GM06990 (cell line): ENCODE data around the gene PRKAG3.

Source experiments
- DNase-seq: peaks from one replicate; pipeline ENCODE4 v3.0.0-alpha.2; 2011; ENCODE audit not compliant: insufficient read length; ENCODE audit errors: extremely low read depth
- H3K27me3 ChIP-seq: replicated peaks from 2 replicates; pipeline ENCODE4 v1.6.0; 2011; ENCODE audit warnings: low read length; ENCODE audit not compliant: control insufficient read depth, insufficient read depth
- H3K36me3 ChIP-seq: 2 replicates; pipeline ENCODE4 v1.5.1; 2011; ENCODE audit warnings: low read length; ENCODE audit not compliant: control insufficient read depth, insufficient read depth
- H3K4me3 ChIP-seq: replicated peaks from 2 replicates; pipeline ENCODE4 v1.5.1; 2011; ENCODE audit warnings: low read depth, mild to moderate bottlenecking, control low read depth, low read length
- CTCF ChIP-seq: IDR thresholded peaks from 2 replicates; pipeline ENCODE4 v1.5.1; 2011; ENCODE audit warnings: low read length, control low read depth, mild to moderate bottlenecking, inconsistent platforms; ENCODE audit not compliant: insufficient read depth, poor library complexity, severe bottlenecking

Gene PRKAG3

GRCh38 chr2:218802386-218802994 is 29.1 kb downstream of the PRKAG3 start:
- Histone ChIP-seq H3K36me3 (no peaks in the 10 kb centered on the region), H3K4me3 (no peak overlapping the region), H3K27me3 (no peaks in the 10 kb centered on the region)
- TF ChIP-seq CTCF, result no peak
- no peak for DNase-seq

DNA sequence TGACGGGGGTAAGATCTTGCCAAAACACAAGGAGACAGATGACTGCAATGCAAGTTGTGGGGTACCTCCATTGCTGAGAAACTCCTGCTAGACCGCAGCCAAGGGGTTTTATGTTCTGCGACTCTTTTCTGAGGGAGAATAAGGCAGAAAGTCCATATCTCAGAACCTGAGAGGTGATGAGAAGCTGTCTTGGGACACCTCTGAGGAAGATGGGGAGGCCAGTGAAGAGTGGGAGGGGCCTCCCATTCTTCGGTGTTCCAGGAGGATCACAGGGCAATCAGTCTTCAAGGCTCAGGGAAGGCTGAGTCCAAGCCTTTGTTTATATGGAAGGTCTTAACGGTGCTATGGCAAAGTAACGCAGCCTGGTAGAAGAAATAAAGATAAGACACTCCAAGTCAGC is 31.6 kb downstream of the PRKAG3 start:
- Histone ChIP-seq H3K27me3 (no peaks in the 10 kb centered on the region), H3K4me3 (no peak overlapping the region), H3K36me3 (no peaks in the 10 kb centered on the region)
- no peak for DNase-seq
- TF ChIP-seq CTCF, result no peak

DNA sequence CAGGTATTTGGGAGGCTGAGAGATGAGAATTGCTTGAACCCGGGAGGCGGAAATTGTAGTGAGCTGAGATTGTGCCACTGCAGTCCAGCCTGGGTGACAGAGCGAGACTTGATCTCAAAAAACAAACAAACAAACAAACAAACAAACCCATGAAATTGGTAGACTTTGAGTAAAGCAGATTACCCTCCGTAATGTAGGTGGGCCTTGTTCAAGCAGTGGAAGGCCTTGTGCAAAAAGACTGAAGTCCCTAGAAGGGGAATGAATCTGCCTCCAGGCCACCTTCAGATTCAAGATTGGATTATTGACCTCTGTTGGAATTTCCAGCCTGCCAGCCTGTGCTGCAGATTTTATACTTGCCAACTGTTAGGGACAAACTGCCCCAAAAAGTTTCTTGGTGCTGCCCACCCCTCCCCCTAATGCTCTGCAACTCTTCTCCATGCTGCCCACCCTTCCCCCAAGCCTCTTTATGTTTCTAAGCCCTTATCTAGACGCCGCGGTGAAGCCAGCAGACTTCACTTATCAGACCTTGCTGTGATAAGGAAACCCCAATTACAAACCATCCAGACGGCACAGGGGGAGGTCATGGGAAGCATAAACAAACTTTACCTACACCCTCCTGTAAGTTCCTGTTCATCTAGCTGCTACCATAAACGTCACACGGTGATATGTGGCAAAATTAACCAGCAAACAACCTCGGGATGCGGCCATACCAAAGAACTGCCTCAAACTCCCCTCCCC is 32.7 kb downstream of the PRKAG3 start:
- H3K4me3 ChIP-seq, result no peak overlapping the region
- no peaks in the 10 kb centered on the region; the same call in 1 of the 2 replicates for H3K27me3 ChIP-seq
- no peak for TF ChIP-seq CTCF
- DNase-seq, result no peak
- H3K36me3 ChIP-seq, result no peaks in the 10 kb centered on the region

GRCh38 chr2:218796691-218797090 is 34.9 kb downstream of the PRKAG3 start:
- no peak for TF ChIP-seq CTCF
- H3K4me3 ChIP-seq, result no peak overlapping the region
- H3K36me3 ChIP-seq, result no peaks in the 10 kb centered on the region
- no peak for DNase-seq
- H3K27me3 ChIP-seq, result no peaks in the 10 kb centered on the region; the same call in 1 of the 2 replicates

DNA sequence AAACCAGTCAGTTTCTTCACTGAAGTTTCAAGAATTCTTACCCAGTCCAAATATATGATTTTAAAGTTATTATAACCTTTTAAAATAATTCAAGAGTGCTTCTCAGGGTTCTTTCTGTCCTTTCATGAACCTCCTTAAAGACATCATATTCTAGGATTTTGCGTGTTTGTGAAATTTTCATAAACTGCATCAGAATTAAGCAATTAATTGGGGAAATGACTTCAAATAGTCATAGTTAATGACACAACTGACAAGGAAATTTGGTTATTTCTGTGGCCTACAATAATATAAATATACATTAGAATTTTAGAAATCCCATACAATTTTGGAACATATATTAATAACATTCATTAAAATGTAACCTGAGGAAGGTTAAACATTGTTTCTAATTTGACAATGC is 39.2 kb downstream of the PRKAG3 start:
- TF ChIP-seq CTCF, result no peak
- Histone ChIP-seq H3K27me3 (no peaks in the 10 kb centered on the region; the same call in 1 of the 2 replicates), H3K4me3 (no peak overlapping the region), H3K36me3 (no peaks in the 10 kb centered on the region)
- DNase-seq, result no peak
